Kasumi-1 (cell line): Measurements from ENCODE around the gene MGLL.

Source experiments
- DNase-seq, 2 experiments: peaks; one replicate each; lab custom pipeline; 2025; lab: John Stamatoyannopoulos, UW

MGLL gene

GRCh38 chr3:127774647-127775046 is 47.7 kb downstream of the MGLL start:
- DNase-seq: no peak

DNA sequence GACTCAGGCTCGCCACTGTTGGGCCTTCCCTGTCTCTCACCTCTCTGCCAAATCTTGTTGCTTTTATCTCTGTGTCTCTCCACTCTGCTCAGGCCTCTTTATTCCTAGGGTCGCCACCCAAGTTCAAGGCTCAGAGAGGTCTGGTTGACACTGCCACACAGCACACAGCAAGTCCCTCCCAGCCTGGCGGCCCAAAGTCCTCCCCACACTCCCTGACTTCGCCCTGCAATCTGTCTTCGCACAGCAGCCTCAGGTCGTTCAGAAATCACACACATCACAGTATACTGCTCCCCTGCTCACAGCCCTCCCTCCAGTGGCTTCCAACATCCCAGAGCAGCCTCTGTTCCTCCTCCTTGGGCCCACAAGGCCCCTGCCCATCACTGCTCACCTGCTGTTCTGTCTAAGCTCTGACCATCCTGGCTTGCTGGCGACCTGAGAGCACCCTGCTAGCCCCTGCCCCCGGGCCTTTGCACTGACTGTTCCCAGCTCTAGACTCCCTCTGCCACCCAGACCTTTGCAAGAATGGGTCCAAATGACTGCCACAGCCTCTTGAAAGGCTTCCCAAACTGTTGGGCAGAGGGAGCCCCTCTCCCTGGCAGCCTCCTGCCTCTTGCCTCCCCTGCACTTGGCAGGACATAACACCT is 48.4 kb downstream of the MGLL start:
- no peak for DNase-seq

GRCh38 chr3:127772827-127773751 is 49.2 kb downstream of the MGLL start:
- no peak for DNase-seq

DNA sequence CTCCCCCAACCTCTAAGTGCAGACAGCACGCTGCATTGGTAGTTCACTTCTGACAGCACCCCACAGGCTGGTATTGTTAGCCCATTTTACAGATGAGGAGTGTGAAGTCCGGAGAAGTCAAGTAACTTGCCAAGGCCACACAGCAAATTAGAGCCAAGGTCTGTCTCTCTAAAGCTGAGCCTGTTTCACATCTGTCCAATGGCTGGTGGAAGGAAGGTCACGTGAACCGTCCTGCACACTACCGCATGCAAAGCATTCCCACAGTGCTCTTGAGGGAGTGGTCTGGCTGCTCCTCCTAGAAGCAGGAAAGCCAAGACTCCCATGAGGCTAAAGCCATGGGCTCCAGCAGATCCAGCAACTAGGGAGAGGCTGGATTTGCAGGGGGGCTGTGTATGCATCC is 50.0 kb downstream of the MGLL start:
- DNase-seq: no peak

DNA sequence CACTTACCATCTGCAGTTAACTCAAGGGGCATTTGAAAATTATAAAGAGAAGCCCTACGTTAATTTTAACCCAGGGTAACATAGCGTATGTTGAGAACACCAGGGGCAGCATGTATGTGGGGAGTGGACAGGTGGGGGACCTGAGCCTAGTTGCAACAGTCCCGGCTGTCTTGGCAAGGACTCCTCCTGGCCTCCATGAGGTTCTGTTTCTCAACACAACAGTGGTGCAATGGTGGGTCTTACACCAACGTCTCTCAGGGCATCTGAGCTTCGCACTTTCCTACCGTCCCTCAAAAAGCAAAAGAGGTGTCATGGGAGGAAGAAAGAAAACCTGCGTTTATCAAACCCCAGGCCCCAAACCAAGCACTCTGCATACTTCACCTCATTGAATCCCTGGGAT is 50.6 kb downstream of the MGLL start:
- no peak for DNase-seq

DNA sequence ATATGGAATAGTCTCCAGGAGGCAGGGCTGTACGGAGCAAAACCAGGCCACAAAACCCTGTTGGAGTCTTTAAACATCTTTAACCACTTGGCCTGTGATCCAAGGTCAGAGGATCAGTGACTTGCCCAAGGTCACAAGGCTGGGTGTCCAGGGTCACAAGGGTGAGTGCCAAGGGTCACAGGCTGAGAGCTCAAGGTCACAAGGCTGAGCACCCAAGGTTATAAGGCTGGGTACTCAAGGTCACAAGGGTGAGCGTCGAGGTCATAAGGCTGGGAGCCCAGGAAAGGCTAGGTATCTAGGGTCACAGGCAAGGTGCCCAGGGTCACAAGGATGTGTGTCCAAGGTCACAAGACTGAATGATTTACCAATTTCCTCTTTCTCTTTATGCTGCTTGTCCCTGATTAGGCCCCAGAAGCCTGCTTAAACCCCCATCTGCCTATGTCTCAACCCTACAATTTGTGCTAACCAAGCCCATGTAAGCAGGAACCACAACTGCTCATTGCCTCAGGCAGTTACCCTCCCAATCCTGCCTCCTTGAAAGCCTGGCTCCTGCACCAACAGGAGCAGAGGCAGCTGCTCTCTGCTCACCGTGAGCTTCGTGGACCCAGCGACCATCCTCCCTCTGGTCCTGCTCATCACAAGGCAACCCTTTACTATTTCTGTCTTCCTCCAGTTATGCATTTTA is 51.5 kb downstream of the MGLL start:
- peak; percentile 79 to 84 for DNase-seq

DNA sequence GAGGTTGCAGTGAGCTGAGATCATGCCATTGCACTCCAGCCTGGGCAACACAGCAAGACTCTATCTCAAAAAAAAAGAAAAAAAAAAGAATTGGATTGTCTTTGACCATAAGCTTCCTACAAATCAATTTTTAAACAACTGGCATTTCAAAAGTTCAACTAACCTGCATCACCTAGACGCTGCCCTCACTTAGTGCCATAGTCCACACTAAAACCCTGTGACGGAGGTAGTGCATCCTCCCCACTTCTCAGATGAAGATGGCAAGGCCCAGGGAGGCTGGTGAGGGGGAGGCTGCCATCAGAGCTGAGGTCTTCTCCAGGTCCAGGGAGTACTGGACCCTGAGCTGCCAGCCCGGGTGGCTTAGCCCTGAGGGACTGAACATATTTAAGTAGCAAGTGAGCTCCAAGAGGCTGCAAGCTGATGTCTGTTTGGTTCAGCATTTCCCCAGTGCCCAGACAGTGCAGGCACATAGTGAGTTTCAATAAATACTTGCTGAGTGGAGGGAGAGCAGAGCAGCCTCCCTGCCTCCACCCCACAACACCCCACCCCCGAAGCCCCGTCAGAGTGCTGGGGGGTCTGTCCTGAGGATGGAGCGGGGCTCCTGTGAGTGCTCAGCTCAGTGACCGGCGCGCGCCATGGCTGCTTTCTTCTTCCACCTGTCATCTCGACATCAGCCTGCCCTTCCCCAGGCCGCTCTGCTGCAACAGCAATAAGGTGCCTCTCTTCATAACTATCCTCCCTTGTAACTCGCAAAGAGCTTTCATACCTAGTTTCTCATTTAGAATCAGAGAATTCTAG is 52.8 kb downstream of the MGLL start:
- DNase-seq: no peak

- peak in 1 of 2 experiments; percentile 7 for DNase-seq
These were observed 53.8 kb downstream of the MGLL start for GRCh38 chr3:127768346-127769008.

DNA sequence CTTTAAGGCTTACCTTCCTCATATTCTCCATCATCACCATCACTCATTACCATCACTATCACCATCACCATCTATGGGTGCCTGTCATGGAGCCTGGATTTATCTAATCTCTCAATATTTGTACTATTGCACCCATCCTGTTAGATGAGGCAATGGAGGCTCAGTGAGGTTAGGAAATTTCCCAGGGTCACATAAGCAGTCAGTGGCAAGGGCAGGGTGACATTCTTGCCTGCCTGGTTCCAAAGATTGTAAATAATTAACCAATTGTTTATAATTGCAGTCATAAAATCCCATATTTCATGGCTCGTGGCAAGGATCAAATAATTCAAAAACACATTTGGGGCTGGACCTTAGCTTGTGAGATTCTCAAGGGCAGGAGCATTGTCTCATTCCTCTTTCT is 55.2 kb downstream of the MGLL start:
- DNase-seq: no peak

- no peak for DNase-seq
These were observed 56.6 kb downstream of the MGLL start for GRCh38 chr3:127765735-127766134.

- DNase-seq: no peak
These were observed 57.4 kb downstream of the MGLL start for GRCh38 chr3:127764841-127765362.

GRCh38 chr3:127764301-127764700 is 58.0 kb downstream of the MGLL start:
- DNase-seq: no peak

GRCh38 chr3:127763816-127764215 is 58.5 kb downstream of the MGLL start:
- no peak for DNase-seq

GRCh38 chr3:127763337-127763736 is 59.0 kb downstream of the MGLL start:
- no peak for DNase-seq

- no peak for DNase-seq
These were observed 59.6 kb downstream of the MGLL start for GRCh38 chr3:127762787-127763105.

DNA sequence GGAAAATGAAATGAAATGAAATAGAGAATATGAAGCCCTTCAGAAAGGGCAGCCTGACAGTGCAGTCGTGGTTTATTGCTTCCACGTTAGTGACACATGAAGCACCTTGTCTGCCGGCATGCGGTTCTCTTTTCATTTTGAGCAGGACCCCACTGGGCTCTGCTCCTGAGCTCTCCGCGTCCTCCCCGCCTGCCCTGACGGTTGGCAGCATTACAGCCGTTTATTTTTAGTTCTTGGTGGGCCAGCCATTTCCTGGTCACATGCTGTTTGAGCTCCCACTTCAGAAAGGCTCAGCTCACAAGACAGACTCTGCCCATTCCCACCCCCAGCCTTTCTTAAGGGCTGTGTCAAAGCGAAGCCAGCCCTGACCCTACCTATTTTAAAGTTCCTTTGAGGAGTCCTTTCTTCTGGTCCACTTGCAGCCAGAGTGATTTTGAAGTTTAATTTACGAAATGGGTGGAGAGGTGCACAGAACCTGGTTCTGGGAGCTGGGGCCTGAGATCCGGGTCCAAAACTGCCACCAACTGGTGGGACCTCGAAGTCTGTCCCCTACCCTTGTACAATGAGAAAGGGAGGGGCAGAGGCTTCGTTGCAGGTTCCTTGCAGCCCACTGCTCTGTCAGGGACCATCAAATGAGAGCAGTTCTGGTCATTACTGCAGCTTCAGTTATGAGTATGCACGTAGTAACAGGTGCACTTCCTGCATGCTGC is 60.1 kb downstream of the MGLL start:
- DNase-seq: peak; percentile 64 to 75

DNA sequence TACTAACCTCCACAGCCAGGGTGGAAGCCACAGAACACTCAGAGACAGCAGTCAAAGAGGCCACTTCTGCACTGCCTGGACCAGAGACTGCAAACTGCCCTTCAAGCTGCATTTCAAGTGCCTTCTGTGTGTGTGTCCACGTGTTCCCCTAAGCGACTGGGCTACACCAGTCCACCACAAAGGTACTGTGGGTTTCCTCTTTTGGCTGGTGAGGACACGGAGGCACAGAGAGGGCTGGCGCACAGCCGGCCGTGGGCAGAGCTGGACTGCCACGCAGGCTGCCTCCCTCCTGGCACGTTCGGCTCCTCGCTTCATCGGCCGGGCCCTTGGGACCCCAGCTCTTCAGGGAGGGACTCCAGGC is 60.9 kb downstream of the MGLL start:
- peak; percentile 57 to 67 for DNase-seq

- DNase-seq: no peak
These were observed 61.4 kb downstream of the MGLL start for GRCh38 chr3:127760791-127761440.

- no peak for DNase-seq
These were observed 62.0 kb downstream of the MGLL start for GRCh38 chr3:127760361-127760760.

- no peak for DNase-seq
These were observed 62.5 kb downstream of the MGLL start for GRCh38 chr3:127759826-127760225.
